A172 (cell line): Measurements from ENCODE around the gene CEP295NL. TPM values are rescaled to one million over a fixed set of nuclear protein-coding genes. Genes with fewer than 3 reads are reported as not detected.

Experiments used
- DNase-seq: peaks from one replicate; pipeline ENCODE4 v3.0.0-alpha.2; 2015; ENCODE audit warnings: low spot score
- total RNA-seq: library from RNA; depleted of rRNA; stranded (reverse); fragments of >200 nt; shearing (Covaris generic); gene quantifications from 2 replicates; pipeline ENCODE4 v1.2.3, GENCODE V29; 2014; rRNA removed

CEP295NL gene
- total RNA-seq, 1 experiment from 2014 or later: 0.81 TPM

GRCh38 chr17:78864117-78864516 lies 38.9 kb downstream of the CEP295NL start:
- no peak for DNase-seq

GRCh38 chr17:78862073-78863023 lies 40.7 kb downstream of the CEP295NL start:
- peak; percentile 100 for DNase-seq

- DNase-seq: no peak
These were observed 41.8 kb downstream of the CEP295NL start for GRCh38 chr17:78861229-78861628.

GRCh38 chr17:78859051-78859450 lies 44.0 kb downstream of the CEP295NL start:
- no peak for DNase-seq

- DNase-seq: no peak
These were observed 45.7 kb downstream of the CEP295NL start for GRCh38 chr17:78857266-78857665.

- DNase-seq: no peak
These were observed 47.3 kb downstream of the CEP295NL start for GRCh38 chr17:78855561-78856165.

- DNase-seq: no peak
These were observed 48.5 kb downstream of the CEP295NL start for GRCh38 chr17:78854508-78854907.

- DNase-seq: no peak
These were observed 49.0 kb downstream of the CEP295NL start for GRCh38 chr17:78853926-78854394.

- DNase-seq: no peak
These were observed 50.3 kb downstream of the CEP295NL start for GRCh38 chr17:78852709-78853121.

- no peak for DNase-seq
These were observed 54.0 kb downstream of the CEP295NL start for GRCh38 chr17:78849026-78849425.

- no peak for DNase-seq
These were observed 55.9 kb downstream of the CEP295NL start for GRCh38 chr17:78847052-78847451.

- DNase-seq: peak; percentile 38
These were observed 58.5 kb downstream of the CEP295NL start for GRCh38 chr17:78844301-78845005.

- peak; percentile 58 for DNase-seq
These were observed 60.0 kb downstream of the CEP295NL start for GRCh38 chr17:78842881-78843565.

GRCh38 chr17:78840780-78841611 lies 62.0 kb downstream of the CEP295NL start, which contains the start of gene USP36:
Gene USP36, minus strand, starts transcription at chr17:78840814. Its CDS starts 4,451 bp downstream, at chr17:78836363.
- DNase-seq: peak; percentile 98

Other genes with a start within 250 kb of the CEP295NL start
- gene CYTH1, start 120.9 kb downstream of the CEP295NL start, total RNA-seq: 25.5 and 43.3 TPM in 2 replicates
- 15.9 and 33.6 TPM in 2 replicates for gene USP36, start 62.4 kb downstream of the CEP295NL start, total RNA-seq
- 257 and 279 TPM in 2 replicates for gene TIMP2, start 22.2 kb upstream of the CEP295NL start, total RNA-seq
- 352 and 514 TPM in 2 replicates for gene LGALS3BP, start 76.7 kb upstream of the CEP295NL start, total RNA-seq
- 81.4 and 90.1 TPM in 2 replicates for gene CANT1, start 106.6 kb upstream of the CEP295NL start, total RNA-seq
- gene C1QTNF1, start 121.0 kb upstream of the CEP295NL start, total RNA-seq: 6.5 and 11.8 TPM in 2 replicates
- gene ENGASE, start 171.6 kb upstream of the CEP295NL start, total RNA-seq: 8.8 and 9.1 TPM in 2 replicates